Measurements from ENCODE around the gene FAM151B. TPM values are rescaled to one million over a fixed set of nuclear protein-coding genes. Genes with fewer than 3 reads are reported as not detected.
"Not testable (repeated sequence)": the region's sequence is repeated elsewhere in the genome, so short reads cannot be mapped to it uniquely, and the experiment has no call there.

FAM151B gene, protein sequence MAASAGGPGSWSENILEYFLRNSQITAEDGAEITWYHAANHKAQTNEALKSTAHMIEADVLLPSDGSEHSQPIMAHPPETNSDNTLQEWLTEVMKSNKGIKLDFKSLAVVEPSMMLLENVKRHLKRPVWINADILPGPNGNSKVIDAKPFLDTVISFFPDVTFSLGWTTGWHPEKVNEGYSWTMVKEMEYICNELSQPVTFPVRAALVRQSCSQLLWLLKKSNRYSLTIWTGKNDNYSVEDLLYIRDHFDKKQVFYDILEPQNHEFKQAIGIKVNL
- 0.15 TPM for polyA plus RNA-seq (2012; ENCODE audit: missing spikeins)

DNA sequence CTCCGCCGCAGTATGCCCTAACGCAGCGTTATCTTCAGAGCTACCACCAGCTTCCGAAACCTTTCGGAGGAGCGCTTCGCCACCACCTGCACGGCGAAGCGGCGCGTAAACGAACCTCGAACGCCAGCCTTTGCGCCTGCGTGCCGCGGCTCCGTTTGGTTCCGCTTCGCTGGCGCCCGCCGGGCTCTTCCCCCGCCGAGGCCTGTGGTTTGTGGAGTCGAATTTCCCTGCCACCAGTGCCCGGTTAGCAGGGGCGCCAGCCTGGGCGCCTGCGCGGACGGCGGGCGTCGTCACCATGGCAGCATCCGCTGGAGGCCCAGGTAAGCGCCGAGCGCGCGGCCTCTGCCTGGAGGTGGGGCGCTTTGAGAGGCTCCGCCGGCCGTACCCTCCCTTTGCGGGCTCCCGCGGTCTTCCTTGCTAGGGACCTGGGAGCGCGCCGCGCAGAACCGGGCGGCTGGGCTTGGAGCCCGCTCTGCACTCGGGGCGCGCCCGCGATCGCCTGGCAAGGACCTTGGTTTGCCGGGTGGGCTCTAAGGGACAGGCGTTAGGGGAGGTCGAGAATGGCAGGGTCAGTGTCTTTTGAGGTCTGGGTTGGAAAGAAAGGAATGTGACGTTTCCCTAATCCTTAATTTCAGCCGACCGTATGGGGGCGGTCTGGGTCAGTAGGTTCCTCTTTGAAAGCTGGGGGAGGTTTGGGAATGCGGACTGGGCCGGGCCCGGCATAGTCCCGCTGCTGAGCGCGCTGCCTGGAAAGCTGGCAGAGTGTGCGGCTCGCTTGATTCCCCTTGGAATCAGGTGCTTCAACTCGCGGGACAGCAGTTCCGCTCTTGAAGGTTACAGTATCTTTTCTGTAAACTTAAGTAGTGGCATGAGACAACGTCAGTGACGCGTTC is at the start of gene FAM151B:
Gene FAM151B, plus strand, starts transcription at position 272 of the 893 bp plus-strand sequence. Its CDS starts 24 bp downstream, at position 296.
- DNase-seq (ENCODE audit: insufficient read length): peak; percentile 56
- FAIRE-seq: peak; percentile 70
- TF ChIP-seq TAF1 (IDR thresholded peaks at IDR 0.05; ENCODE audit: borderline replicate concordance, low read depth, low read length) (no peak), POLR2AphosphoS5 (IDR thresholded peaks at IDR 0.05; ENCODE audit: low read depth, low read length) (no peak), POLR2A (IDR thresholded peaks at IDR 0.05; ENCODE audit: low read depth, low read length) (no peak)

GRCh38 chr5:80438739-80439138 is 49.2 kb upstream of the FAM151B start:
- DNase-seq (ENCODE audit: insufficient read length): no peak
- TF ChIP-seq TAF1 (IDR thresholded peaks at IDR 0.05; ENCODE audit: borderline replicate concordance, low read depth, low read length) (no peak), POLR2AphosphoS5 (IDR thresholded peaks at IDR 0.05; ENCODE audit: low read depth, low read length) (no peak), POLR2A (IDR thresholded peaks at IDR 0.05; ENCODE audit: low read depth, low read length) (no peak)
- FAIRE-seq: no peak

DNA sequence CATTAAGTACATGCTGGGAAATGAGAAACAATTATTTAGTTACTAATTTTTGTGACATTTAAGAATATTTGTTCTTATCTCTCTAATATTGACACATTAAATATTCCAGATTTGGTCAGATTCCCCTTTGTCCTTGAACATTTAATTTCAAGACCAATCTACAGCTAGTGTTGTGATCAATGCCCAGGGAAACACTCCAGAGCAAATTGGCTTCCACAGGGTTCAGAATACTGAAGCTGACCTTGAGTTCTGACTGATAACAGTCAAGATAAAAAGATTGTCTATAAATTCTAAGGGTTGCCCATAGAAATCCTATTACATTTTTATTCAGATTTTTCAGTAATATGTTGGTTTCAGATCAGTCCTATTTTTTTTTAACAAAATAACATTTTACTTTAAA is 48.7 kb upstream of the FAM151B start:
- no peak for DNase-seq (ENCODE audit: insufficient read length)
- no peak for FAIRE-seq
- TF ChIP-seq TAF1 (IDR thresholded peaks at IDR 0.05; ENCODE audit: borderline replicate concordance, low read depth, low read length) (no peak), POLR2AphosphoS5 (IDR thresholded peaks at IDR 0.05; ENCODE audit: low read depth, low read length) (no peak), POLR2A (IDR thresholded peaks at IDR 0.05; ENCODE audit: low read depth, low read length) (no peak)

DNA sequence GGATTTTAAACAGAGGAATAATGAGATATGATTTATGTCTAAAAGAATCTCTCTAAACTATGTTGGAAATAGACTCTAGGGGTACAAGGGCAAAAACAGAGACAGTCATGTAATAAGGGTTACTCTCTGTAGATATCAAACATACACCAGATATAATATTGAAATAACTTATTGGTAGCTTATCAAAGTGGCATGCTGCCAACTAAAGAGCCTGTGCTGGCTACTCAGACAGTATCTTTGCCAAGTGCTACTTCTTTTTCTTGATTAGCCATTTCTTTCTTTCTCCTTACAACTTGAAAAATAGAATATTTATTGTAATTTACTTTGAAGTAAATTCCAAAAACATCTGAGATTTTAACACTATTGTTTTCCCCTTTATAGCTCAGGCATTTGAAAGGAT is 45.2 kb upstream of the FAM151B start:
- FAIRE-seq: no peak
- no peak for DNase-seq (ENCODE audit: insufficient read length)
- TF ChIP-seq POLR2AphosphoS5 (IDR thresholded peaks at IDR 0.05; ENCODE audit: low read depth, low read length) (no peak), TAF1 (IDR thresholded peaks at IDR 0.05; ENCODE audit: borderline replicate concordance, low read depth, low read length) (no peak), POLR2A (IDR thresholded peaks at IDR 0.05; ENCODE audit: low read depth, low read length) (no peak)

GRCh38 chr5:80453366-80453765 is 34.5 kb upstream of the FAM151B start:
- no peak for FAIRE-seq
- TF ChIP-seq TAF1 (IDR thresholded peaks at IDR 0.05; ENCODE audit: borderline replicate concordance, low read depth, low read length): no peak
- TF ChIP-seq POLR2A (IDR thresholded peaks at IDR 0.05; ENCODE audit: low read depth, low read length): no peak
- no peak for TF ChIP-seq POLR2AphosphoS5 (IDR thresholded peaks at IDR 0.05; ENCODE audit: low read depth, low read length)
- DNase-seq (ENCODE audit: insufficient read length): no peak

- DNase-seq (ENCODE audit: insufficient read length) (no peak), FAIRE-seq (no peak)
- TF ChIP-seq TAF1 (IDR thresholded peaks at IDR 0.05; ENCODE audit: borderline replicate concordance, low read depth, low read length) (no peak), POLR2A (IDR thresholded peaks at IDR 0.05; ENCODE audit: low read depth, low read length) (no peak), POLR2AphosphoS5 (IDR thresholded peaks at IDR 0.05; ENCODE audit: low read depth, low read length) (no peak)
Measured at GRCh38 chr5:80463269-80463668, 24.6 kb upstream of the FAM151B start.

DNA sequence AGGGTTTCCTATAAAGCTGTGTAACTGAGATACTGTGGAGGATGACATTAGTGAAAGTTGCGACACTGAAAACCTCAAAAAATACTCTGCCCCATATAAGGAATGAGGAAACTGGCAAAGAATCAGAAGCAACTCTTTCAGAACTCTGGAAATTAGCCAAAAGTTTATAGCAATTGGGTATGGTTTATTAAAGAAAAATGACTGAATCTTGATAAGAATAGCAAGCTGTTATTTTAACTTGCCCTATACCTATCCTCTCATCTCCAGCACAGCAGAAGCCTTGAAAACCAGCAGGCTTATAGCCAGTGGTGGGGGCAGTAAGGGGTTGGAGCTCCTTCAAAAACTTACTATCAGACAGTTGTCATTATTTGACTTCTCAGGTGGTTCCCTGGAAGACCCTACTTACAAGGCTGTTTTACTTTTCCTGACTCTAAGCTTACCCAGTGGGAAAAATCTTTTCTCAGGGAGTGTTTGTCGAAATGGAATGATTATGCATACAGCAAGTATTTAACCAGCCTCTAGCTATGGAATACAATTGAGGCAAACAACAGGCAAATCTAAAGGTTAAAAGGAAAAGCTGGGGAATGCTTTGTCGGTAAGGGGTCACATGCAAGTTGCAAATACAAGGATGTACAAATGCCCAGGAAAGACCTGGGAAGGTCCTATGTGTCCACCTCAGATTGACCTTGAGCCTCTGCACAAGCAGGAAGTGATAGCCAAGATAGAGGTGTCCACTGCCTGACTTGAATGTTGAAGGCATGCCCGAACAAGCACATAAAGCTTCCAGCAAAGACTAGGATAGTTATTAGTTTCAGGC is 21.0 kb upstream of the FAM151B start:
- DNase-seq (ENCODE audit: insufficient read length) (no peak), FAIRE-seq (no peak)
- TF ChIP-seq POLR2AphosphoS5 (IDR thresholded peaks at IDR 0.05; ENCODE audit: low read depth, low read length) (no peak), POLR2A (IDR thresholded peaks at IDR 0.05; ENCODE audit: low read depth, low read length) (no peak), TAF1 (IDR thresholded peaks at IDR 0.05; ENCODE audit: borderline replicate concordance, low read depth, low read length) (no peak)

GRCh38 chr5:80468131-80468530 is 19.8 kb upstream of the FAM151B start:
- TF ChIP-seq POLR2A (IDR thresholded peaks at IDR 0.05; ENCODE audit: low read depth, low read length): no peak
- TF ChIP-seq TAF1 (IDR thresholded peaks at IDR 0.05; ENCODE audit: borderline replicate concordance, low read depth, low read length): no peak
- TF ChIP-seq POLR2AphosphoS5 (IDR thresholded peaks at IDR 0.05; ENCODE audit: low read depth, low read length): no peak
- no peak for DNase-seq (ENCODE audit: insufficient read length)
- no peak for FAIRE-seq

DNA sequence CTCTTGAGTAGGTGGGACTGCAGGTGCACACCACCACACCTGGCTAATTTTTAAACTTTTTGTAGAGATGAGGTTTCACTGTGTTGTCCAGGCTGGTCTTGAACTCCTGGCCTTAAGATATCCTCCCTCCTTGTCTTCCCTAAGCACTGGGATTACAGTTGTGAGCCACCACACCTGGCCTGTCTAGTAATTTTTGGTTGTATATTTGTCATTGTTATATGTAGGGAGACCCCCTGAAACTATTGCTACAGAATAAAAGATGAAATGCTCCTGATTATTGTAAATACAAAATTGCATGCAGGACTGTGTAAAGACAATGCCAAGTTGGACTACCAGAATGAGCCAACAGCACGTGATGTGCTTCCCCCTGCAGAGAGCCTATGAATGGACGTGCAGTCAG is 17.3 kb upstream of the FAM151B start:
- not testable (repeated sequence) for FAIRE-seq; DNase-seq (ENCODE audit: insufficient read length)

DNA sequence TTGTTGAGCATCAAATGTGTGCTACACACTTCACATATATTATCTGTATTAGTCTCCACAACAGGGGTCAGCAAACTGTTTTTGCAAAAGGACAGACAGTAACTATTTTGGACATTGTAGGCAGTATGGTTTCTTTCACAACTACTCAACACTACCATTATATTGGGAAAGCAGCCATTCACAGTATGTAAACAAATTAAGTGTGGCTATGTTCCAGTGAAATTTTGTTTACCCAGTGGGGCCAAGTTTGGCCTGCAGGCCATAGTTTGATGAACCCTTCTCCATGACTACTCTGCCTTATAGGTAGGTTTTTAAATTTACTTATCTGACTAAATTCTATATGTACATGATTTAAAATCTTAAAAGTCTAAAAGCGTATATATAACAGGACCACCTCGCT is 13.0 kb upstream of the FAM151B start:
- FAIRE-seq: no peak
- DNase-seq (ENCODE audit: insufficient read length): no peak
- TF ChIP-seq TAF1 (IDR thresholded peaks at IDR 0.05; ENCODE audit: borderline replicate concordance, low read depth, low read length): no peak
- no peak for TF ChIP-seq POLR2AphosphoS5 (IDR thresholded peaks at IDR 0.05; ENCODE audit: low read depth, low read length)
- no peak for TF ChIP-seq POLR2A (IDR thresholded peaks at IDR 0.05; ENCODE audit: low read depth, low read length)

DNA sequence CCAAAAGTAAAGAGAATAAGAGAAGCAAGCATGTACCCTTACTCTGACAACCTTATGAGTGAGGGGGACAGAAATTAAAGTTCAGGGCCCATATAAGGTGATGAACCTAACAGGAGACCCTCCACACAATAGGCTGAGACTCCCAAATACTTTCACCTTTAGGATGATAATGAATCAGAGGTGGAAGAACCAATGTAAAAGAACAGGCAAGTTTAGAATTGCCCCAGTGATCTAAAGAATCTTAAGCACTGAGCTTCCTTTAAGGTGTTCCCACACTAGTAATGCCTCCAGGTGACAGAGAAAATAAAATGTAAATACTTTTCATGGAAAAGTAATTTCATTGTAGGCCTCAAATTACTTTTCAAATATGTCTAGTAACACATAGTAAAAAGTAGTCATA is 8.2 kb upstream of the FAM151B start:
- DNase-seq (ENCODE audit: insufficient read length): no peak
- no peak for FAIRE-seq

More for the DNA sequence above, 8.2 kb upstream of the FAM151B start:
- no peak for TF ChIP-seq POLR2AphosphoS5 (IDR thresholded peaks at IDR 0.05; ENCODE audit: low read depth, low read length)
